Parathyroid adenoma (tissue), 2 donors: ENCODE measurements around the gene CD8A.

Source experiments
- H2AFZ ChIP-seq: fragments of 300-600 bp; sonication (generic); one replicate; pipeline ENCODE4 v1.7.0; 2017; ENCODE audit warnings: antibody characterized with exemption, mild to moderate bottlenecking
- H3K27ac ChIP-seq: fragments of 300-600 bp; sonication (generic); one replicate; pipeline ENCODE4 v1.7.0; 2017
- H3K27me3 ChIP-seq: fragments of 300-600 bp; sonication (generic); one replicate; pipeline ENCODE4 v1.7.0; 2017; ENCODE audit warnings: low read length; ENCODE audit not compliant: control insufficient read depth, insufficient read depth
- H3K36me3 ChIP-seq: fragments of 300-600 bp; sonication (generic); one replicate; pipeline ENCODE4 v1.7.0; 2017; ENCODE audit warnings: low read length; ENCODE audit not compliant: control insufficient read depth, insufficient read depth
- H3K4me1 ChIP-seq: fragments of 300-600 bp; sonication (generic); one replicate; pipeline ENCODE4 v1.7.0; 2017; ENCODE audit warnings: control low read depth
- H3K4me2 ChIP-seq: fragments of 300-600 bp; sonication (generic); one replicate; pipeline ENCODE4 v1.7.0; 2017; ENCODE audit warnings: low read length
- H3K4me3 ChIP-seq: fragments of 300-600 bp; sonication (generic); one replicate; pipeline ENCODE4 v1.7.0; 2017; ENCODE audit warnings: low read depth, low read length
- H3K79me2 ChIP-seq: fragments of 300-600 bp; sonication (generic); one replicate; pipeline ENCODE4 v1.7.0; 2017; ENCODE audit warnings: control low read depth
- H3K9ac ChIP-seq: fragments of 300-600 bp; sonication (generic); one replicate; pipeline ENCODE4 v1.7.0; 2017; ENCODE audit warnings: mild to moderate bottlenecking
- H3K9me3 ChIP-seq: fragments of 300-600 bp; sonication (generic); one replicate; pipeline ENCODE4 v1.7.0; 2017; ENCODE audit warnings: low read length; ENCODE audit not compliant: control insufficient read depth
- TF ChIP-seq, protein P1 (sequence below): fragments of 300-600 bp; sonication (generic); IDR thresholded peaks from one replicate; pipeline ENCODE4 v1.7.0; 2017; ENCODE audit warnings: antibody characterized with exemption, mild to moderate bottlenecking
- donor health status: primary hyperparathyroidism.

The CD8A gene

DNA sequence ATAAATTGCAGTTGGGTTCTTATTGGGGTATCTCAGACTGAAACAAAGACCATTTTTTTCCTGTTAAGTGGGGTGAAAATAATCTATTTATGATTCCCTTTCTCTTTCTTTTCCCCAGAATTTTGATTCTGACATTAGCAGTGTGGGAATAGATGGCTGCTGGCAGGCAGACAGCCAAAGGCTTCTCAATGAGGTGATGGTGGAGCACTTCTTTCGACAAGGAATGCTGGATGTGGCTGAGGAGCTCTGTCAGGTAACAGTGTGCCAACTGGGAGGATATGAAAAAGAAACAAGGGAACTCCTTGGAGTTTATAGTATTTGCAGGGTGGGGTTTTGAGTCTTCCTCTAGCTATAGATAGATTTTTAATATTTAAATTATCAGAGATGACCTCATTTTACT is 38.9 kb downstream of the CD8A start:
- no peak overlapping the region for H3K4me3 ChIP-seq
- no peak overlapping the region for H3K27ac ChIP-seq
- TF ChIP-seq, protein P1, sequence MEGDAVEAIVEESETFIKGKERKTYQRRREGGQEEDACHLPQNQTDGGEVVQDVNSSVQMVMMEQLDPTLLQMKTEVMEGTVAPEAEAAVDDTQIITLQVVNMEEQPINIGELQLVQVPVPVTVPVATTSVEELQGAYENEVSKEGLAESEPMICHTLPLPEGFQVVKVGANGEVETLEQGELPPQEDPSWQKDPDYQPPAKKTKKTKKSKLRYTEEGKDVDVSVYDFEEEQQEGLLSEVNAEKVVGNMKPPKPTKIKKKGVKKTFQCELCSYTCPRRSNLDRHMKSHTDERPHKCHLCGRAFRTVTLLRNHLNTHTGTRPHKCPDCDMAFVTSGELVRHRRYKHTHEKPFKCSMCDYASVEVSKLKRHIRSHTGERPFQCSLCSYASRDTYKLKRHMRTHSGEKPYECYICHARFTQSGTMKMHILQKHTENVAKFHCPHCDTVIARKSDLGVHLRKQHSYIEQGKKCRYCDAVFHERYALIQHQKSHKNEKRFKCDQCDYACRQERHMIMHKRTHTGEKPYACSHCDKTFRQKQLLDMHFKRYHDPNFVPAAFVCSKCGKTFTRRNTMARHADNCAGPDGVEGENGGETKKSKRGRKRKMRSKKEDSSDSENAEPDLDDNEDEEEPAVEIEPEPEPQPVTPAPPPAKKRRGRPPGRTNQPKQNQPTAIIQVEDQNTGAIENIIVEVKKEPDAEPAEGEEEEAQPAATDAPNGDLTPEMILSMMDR = no peak
- H3K4me2 ChIP-seq = no peak overlapping the region
- peaks cover 38% of the 10 kb centered on the region for H3K79me2 ChIP-seq
- H3K9me3 ChIP-seq = no peaks in the 10 kb centered on the region
- H3K9ac ChIP-seq = no peak overlapping the region
- H3K4me1 ChIP-seq = no peaks in the 10 kb centered on the region
- H2AFZ ChIP-seq = no peak overlapping the region
- no peaks in the 10 kb centered on the region for H3K36me3 ChIP-seq
- H3K27me3 ChIP-seq = no peaks in the 10 kb centered on the region

GRCh38 chr2:86750240-86750839 is 40.4 kb downstream of the CD8A start:
- Histone ChIP-seq H3K4me2 (no peak overlapping the region), H3K27ac (no peak overlapping the region), H3K9ac (no peak overlapping the region), H3K4me3 (no peak overlapping the region), H3K27me3 (no peaks in the 10 kb centered on the region), H3K36me3 (no peaks in the 10 kb centered on the region), H3K4me1 (no peaks in the 10 kb centered on the region), H3K79me2 (peaks cover 31% of the 10 kb centered on the region), H2AFZ (no peak overlapping the region), H3K9me3 (no peaks in the 10 kb centered on the region)
- TF ChIP-seq, protein P1 = no peak

DNA sequence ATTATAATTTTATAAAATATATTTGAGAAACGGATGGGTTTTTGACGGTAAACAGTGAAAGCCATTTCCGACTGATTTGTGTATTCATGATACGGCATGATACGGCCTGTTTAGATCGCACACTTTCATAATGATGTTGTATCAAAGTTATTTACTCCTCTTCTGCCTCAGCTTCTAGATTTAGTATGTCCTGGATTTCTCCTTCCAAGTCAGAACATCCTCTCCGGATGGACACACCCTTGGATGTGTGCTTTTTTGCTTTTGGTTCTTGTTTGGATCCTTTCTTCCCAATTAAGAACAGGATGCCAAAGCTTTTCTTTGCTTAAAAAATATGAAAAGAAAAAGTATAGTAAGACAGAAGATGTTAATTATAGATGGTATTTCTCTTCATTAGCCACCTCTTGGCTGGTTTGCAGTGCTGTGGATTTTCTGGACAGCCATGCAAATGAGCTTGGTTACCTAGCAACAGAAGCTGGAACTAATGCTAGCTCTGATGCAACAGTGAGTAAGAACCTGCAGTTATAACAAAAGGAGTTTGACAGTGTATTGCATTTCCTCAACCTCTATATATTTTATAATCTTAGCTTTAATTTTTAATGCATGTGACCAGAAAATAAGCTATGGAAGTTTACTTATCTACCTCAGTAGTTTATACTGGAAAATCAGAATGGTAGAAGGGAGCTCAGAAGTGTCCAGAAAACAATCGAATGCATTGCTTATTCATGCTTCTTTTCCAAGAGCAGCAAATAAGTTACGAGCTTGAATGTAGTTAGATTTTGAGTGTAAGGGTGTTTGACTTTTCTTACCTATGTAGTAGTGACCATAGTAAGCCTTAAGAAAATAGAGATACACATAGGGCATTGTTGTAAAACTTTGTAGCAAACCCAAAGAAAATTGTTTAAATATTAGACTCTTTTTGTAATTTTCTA is 42.7 kb downstream of the CD8A start:
- H3K4me3 ChIP-seq = no peak overlapping the region
- no peaks in the 10 kb centered on the region for H3K4me1 ChIP-seq
- H3K79me2 ChIP-seq = peaks cover 28% of the 10 kb centered on the region
- H3K27me3 ChIP-seq = no peaks in the 10 kb centered on the region
- H2AFZ ChIP-seq = no peak overlapping the region
- no peaks in the 10 kb centered on the region for H3K9me3 ChIP-seq
- no peak overlapping the region for H3K27ac ChIP-seq
- H3K9ac ChIP-seq = no peak overlapping the region
- no peaks in the 10 kb centered on the region for H3K36me3 ChIP-seq
- TF ChIP-seq, protein P1 = no peak
- H3K4me2 ChIP-seq = no peak overlapping the region

- peaks cover 25% of the 10 kb centered on the region for H3K79me2 ChIP-seq
- no peaks in the 10 kb centered on the region for H3K4me1 ChIP-seq
- no peak overlapping the region for H2AFZ ChIP-seq
- no peak overlapping the region for H3K4me3 ChIP-seq
- TF ChIP-seq, protein P1 = no peak
- H3K9ac ChIP-seq = no peak overlapping the region
- no peaks in the 10 kb centered on the region for H3K9me3 ChIP-seq
- H3K36me3 ChIP-seq = no peaks in the 10 kb centered on the region
- H3K27me3 ChIP-seq = no peaks in the 10 kb centered on the region
- H3K4me2 ChIP-seq = no peak overlapping the region
- no peak overlapping the region for H3K27ac ChIP-seq
Measured at GRCh38 chr2:86746939-86747338, 43.8 kb downstream of the CD8A start.
